Epidermal melanocyte (primary cell): ENCODE measurements around the gene FKBP9.
"Not testable (repeated sequence)": the region's sequence is repeated elsewhere in the genome, so short reads cannot be mapped to it uniquely, and the experiment has no call there.

ENCODE experiments used
- DNase-seq: peaks from one replicate; pipeline ENCODE4 v3.0.0; 2011; ENCODE audit warnings: low spot score; ENCODE audit not compliant: insufficient read length

Gene FKBP9

DNA sequence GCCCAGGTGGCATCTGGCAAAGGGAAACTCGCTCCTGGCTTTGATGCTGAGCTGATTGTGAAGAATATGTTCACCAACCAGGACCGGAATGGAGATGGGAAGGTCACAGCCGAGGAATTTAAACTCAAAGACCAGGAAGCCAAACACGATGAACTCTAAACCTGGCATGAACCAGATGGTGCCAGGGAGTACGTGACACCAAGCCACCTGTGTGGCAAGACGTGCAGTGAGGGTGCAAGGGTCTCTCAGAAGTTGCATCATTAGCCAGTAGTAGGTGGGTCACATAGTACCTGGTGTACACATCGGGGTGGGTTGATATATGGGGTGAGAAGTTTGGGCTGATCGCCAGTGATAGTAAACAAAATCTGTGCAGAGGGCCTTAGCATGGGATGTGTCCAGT is 48.0 kb downstream of the FKBP9 start:
- DNase-seq, result not testable (repeated sequence)

DNA sequence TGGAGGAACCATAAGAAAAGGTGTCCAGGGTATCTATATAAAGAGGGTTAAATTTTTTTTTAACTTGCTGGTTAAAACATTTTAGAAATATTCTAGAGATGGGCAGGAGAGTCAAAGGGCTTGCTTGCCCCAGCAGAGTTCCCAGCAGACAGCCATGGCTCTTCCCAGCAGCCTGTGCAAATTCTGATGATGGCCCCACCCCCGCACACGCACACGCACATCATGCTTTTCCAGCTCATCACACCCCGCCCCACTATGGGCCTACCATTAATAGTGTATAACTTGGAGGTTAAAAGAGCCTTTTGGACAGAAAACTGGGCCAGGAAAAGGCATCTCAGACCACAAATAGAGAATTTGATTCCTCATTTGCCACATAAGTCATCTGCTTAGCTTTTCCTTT is 48.5 kb downstream of the FKBP9 start:
- not testable (repeated sequence) for DNase-seq

DNA sequence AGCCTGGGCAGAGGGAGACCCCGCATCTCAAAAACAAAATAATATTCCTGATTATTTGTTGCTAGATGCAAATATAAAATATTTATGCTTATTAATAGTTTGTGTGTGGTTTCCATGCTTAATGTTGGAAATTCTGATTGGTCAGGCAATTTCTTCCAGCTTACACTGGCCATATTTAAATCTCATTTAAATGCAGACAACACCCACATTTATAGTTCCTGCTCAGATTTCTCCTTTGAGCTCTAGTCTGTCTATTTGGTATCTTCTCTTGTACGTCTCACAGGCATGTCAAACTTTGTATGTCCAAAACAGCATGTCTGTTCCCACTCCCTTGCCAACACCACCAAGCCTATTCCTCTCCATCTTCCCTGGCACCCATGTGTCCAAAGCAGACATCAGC is 52.5 kb downstream of the FKBP9 start:
- DNase-seq, result no peak

DNA sequence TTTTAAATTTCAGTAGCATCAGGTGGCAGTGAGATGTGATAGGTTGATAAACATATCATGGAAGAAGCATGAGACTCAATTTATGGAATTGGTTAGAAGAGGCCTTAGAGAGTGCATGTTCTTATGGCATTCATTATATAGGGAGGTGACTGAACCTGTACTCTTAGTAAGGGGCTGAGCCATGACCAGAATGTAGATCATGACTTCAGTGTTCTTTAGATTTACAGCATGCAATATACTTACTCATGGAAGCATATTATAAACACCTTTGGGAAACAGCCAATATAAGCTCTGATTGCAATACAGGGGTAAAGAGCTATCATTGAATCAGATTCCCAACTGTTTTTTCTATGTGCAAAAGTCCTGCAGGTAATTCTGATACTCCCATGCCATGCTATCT is 55.1 kb downstream of the FKBP9 start:
- DNase-seq, result no peak

DNA sequence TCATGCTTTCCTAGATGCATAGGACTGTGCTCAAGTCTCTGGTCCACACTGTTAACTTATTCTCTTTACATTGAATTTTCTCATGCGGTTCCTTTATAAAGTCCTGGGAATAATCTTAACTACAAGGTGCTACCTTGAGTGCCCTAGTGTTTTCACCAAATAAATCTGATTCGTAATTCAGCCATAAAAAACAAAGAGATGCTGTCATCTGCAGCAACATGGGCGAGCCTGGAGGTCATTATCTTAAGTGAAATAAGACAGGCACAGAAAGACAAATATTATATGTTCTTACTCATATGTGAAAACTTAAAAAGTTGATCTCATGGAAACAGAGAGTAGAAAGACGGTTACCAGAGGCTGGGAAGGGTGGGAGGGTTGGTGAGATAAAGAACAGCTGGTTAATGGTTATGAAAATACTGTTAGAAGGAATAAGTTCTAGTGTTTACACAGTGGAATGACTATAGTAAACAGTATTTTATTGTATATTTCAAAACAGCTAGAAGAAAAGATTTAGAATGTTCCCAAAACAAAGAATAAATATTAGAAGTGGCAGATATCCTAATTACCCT is 67.0 kb downstream of the FKBP9 start:
- no peak for DNase-seq

DNA sequence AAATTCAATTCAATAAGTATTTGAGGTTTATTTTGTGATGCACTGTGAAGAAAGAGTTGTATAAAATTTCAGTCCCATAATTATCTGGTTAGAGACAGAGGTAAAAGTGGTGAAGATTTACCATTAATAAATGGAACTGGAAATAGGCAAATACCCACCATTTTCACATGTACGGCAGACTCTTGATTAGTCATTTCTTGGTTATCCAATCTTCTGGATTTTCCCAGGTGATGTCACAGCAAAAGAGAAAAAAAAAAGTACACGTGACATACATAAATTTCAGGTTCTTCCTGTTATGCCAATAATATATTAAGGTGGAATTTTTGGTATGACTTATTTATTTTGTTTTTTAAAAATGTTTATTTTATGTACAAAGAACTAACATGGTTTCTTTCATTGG is 78.5 kb downstream of the FKBP9 start:
- no peak for DNase-seq

DNA sequence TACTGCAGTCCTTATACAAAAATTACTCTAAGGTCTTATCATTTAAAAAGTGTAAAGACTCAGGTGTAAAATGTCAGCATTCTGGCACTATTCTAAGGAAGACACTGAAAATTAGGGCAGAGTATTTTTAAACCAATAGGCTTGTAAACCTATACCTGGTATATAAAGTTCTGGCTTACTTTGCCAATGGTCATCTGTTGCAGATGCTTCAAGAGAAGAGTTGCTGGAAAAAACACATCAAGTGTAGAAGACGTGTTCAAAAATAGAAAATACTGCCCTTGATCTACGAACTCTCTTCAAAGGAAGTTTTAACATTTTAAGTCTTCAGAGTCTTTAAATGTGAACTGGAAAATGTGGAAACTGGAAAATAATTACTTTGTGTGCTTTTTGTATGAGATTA is 81.4 kb downstream of the FKBP9 start:
- no peak for DNase-seq

DNA sequence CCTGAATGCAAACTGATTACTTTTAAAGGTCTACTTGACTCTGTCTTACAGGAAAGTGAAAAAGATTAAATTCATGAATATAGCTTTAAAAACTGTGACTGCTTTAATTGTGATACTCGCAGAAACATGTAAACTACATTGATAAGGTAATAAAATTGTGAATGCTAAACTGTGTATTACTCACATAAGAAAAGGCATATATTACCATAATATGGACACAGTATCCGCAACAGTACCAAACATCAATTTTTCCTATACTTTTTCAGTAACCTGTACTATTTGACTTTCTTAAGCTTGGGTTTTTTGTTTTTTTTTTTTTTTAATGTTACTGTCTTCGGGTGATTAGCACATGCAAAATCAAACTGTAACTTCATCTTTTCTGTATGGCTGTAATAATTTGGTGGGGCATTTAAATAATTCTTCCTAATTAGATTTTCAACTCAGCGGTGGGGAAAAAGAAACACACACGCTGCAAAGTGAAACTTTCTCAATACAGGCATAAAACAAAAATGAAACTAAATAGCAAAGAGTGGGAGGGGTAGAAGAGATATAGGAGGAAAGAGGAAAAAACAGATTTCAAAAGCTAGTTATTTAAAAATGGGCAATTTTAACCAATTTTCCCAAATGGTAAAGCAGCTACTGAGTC is 82.1 kb downstream of the FKBP9 start:
- no peak for DNase-seq

DNA sequence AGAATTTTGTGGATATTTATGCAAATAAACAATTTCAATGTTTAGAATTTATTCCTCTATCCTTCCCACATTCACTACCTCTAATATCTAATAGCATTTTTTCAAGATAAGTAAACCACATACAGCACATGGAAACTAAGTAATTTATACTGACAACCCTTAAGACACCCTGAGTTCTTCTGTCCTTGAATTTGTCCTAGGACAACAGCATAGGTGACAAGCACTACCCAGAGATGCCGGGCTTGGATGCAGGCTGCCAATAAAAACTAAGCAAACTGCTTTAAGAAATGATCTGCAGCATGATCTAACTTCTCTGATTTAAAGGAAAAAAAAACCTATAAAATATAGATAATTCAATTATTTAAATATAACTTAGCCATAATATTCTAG is 82.7 kb downstream of the FKBP9 start:
- no peak for DNase-seq

DNA sequence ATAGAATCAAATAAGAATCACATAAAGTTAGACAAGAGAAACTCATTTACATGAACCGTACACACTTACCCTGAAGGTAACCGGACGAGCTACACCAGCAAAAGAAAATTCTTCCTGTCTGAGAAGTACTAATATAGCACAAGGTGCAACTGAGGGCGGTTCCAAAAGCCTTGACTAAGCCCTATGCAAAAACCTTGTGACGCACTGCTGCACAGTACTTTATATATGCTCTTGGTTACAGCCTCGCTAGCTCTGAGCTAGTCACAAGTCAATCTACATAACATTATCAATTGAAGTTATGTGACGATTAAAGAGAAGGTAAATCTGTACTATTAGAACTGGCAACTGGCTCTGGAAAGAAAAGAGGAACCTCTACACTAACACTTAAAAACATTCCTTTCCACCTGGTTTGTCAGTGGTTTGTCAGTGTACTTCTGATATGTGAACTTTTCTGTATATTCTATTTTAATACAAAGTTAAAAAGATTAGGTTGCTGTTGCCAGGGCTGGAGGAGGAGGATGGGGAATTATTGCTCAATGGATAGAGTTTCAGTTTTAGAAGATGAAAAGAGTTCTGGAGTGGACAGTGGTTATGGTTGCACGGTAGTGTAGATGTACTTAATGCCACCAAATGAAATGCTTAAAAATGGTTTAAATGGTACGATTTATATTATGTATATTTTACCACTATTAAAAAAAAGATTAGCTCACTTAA is 83.7 kb downstream of the FKBP9 start:
- no peak for DNase-seq

DNA sequence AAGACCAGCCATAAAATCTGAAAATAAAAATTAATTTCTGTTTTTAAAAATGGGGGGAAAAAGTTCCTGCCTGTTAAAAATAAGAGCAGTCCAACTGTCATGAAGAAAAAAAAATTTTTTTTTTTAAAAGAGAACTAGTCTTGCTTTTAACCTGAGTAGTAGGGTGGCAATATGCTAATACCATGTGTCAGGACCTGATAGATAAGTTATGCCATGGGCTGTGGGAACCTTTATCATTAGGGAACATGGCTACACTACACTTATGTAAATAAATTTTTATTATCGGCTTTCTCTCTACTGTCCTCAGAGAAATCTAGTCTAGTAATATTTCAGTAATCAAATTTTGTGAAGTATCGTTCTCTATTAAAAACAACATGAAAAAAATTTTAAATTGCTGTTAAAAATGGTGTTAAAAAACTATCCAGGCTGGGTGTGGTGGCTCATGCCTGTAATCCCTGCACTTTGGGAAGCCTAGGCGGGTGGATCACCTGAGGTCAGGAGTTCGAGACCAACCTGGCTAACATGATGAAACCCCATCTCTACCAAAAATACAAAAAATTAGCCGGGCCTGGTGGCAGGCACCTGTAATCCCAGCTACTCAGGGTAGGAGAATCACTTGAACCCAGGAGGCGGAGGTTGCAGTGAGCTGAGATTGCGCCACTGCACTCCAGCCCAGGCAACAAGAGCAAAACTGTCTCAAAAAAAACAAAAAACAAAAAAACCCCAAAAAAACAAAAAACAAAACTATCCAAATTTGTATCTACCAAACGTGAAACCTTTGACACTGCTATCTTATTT is 84.6 kb downstream of the FKBP9 start:
- no peak for DNase-seq

DNA sequence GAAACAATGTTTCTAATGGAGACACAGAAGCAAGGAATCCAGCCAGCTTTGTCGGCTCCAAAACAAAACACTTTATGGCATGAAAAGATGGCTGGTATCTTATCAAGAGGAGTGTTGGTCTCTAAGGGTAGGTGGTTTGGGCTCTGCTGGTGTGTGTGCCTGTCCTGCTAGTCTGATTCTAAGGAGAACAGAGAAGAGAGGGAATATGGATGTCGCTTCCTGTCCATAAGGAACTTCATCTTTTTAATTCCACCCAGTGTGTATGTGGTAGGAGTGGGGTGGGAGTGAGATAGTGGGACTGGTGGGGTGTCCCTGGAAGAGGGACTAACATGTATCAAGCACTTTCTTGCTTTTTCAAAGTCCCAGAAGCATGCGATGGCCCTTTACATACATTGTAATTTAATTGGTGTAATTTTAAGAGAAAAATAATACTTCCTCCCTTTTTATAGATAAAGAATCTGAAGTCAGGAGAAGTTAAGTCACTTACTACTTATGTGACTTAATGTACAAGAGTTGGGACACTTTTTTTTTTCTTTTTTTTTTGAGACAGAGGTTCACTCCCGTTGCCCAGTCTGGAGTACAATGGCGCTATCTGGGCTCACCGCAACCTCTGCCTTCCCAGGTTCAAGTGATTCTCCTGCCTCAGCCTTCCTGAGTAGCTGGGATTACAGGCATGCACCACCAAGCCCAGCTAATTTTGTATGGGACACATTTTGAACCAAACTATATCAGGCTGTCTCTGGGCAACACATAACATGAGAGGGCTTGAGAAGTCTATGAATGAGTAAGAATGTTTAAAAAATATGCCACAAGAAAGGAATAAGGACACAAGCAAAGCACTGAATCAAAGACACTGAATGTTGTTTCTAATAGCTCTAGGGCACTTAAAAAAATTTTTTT is 86.5 kb downstream of the FKBP9 start:
- DNase-seq, result no peak

DNA sequence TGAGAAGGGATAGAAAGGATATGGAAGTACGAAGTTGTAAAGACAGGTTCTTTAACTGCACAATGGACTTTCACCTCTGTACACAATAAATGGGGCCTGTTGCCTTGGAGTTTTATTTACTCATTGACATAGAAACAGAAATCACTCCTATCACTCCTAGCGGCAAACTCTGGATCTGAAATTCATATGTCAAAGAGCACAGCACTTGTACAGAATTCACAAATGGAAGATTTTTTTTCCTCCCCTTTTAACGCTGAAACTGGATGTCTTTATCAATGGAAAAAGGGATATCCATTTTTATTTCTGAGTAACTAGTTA is 87.1 kb downstream of the FKBP9 start:
- DNase-seq, result no peak

DNA sequence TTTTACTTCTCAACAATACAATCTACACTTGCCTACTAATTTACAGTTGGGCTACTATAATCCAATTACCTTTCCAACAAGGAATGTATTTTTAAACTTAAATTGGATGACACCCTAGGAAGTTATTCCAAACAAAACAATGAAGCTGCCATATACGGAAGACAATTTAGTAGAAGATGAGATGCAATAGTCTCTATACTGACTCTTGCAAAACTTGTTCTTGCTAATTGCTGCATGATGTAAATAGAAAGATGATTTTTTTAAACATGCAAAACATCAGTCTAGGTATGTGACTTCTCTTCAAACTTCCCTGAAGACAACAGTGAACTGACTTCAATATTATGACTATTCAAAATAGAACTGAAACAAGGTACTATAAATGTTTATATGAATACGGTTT is 87.7 kb downstream of the FKBP9 start:
- DNase-seq, result no peak

DNA sequence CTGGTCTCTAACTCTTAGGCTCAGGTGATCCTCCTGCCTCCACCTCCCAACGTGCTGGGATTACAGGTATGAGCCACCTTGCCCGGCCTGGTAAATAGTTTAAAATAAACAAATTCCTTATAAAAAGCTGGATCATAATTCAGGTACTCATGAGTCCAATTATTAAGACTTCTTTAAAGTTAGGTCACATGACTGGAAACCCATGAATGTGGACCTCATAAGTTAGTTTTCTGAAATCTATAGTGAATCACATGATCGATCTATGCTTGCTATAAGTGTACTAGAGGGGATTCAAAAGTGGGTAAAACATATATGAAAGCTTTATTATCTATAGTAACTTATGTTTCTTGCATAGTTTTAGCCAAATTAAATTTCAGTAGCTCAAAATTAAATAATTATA is 91.0 kb downstream of the FKBP9 start:
- DNase-seq, result no peak

DNA sequence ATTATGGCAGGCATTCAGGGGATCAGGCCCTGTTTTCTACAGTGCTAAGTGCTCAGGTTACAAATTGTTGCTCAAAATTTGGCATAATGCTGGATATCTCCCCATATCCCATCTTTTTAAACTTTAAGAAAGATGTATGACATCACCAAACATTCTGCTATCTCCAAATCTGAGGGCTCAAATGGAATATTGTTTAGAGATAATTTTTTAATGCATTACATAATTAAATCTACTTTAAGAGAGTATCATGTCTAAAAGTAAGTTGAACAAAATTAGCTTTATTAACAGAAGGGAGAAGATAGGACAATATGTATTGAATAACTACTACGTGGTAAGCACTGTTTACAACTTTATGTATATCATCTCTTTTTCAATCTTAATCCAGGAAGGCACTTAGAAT is 91.5 kb downstream of the FKBP9 start:
- DNase-seq, result no peak

DNA sequence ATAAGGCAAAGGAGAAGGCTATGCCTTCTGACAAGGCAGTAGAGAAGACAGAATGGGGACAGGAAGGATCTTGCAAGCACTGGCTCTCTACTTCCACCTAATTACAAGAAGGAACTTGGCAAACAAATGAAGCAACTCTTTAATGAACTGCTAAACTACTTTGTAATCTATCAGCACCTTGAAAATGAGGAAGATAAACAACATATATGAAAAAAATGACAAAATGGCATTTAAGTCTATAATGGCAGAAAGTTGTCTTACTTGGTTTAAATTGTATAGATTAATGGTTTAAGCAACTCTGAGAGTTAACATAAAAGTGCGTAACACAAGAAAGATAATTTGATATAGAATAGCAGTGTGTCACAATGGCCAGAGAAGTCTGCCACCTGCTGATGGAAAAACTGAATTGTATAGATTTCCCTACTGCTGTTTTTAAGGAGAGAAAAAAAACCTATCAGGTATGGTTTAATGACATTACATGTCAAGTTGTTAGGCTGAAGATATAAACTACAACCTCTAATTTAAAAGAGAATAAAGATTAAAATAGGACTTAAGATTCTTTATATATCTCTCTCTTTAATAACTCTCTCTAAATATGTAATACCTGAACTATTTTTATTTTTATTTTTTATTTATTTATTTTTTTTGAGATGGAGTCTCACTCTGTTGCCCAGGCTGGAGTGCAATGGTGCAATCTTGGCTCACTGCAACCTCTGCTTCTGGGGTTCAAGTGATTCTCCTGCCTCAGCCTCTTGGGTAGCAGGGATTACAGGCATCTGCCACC is 93.5 kb downstream of the FKBP9 start:
- peak; percentile 25 for DNase-seq

DNA sequence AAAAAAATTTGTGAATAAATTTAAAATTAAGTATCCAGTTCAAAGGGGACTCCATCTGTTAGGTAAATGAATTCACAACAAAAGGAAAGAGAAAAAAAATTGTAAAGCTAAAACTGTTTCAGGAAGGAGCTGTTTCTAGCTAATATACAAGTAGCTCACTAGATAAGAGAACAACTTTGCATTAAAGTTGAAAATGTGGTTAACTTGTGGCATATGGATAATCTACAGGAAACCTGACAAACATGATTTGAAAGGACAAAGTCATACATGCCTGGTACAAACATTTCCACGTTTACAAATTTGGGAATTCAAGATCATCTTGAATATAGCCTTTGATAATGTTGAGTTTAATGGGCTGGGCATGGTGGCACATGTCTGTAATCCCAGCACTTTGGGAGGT is 96.5 kb downstream of the FKBP9 start:
- DNase-seq, result no peak

DNA sequence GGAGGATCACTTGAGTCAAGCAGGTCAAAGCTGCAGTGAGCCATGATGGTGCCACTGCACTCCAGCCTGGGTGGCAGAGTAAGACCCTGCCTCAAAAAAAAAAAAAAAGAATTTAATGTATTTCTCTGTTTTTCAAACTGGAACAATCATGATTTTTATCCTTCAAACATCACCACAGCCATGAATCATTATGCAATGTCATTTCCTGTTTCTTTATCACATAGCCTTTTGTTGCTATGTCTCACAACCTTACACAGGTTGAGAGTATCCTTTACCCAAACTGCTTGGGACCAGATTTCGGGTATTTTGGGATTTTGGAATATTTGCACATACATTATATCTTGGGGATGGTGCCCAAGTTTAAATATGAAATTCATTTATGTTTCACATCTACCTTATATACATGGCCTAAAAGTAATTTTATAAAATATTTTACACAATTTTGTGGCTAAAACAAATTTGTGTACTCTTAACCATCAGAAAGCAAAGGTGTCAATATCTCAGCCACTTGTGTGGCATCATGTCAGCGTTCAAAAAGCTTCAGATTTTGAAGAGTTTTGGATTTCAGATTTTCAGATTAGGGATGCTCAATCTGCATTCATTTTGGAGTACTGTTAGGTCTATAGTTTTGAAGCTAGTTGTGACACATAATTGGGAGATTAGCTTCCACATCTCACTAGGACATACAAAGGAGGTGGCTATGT is 97.2 kb downstream of the FKBP9 start:
- no peak for DNase-seq

DNA sequence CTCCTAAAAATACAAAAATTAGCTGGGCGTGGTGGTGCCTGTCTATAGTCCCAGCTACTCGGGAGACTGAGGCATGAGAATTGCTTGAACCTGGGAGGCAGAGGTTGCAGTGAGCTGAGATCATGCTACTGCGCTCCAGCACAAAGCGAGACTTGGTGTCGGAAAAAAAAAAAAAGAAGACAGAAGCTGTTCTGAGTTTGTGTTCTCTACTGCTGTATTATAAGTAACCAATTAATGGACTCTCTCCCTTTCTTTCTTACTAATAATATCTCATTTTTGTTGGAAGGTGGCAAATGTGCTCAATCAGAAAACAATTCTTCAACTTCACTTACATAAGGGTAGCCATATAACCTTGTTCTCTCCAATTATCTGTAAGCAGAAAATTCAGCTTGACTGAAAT is 97.9 kb downstream of the FKBP9 start:
- DNase-seq, result no peak
